ENCODE results near the gene ZNF530.

ZNF530 gene

DNA sequence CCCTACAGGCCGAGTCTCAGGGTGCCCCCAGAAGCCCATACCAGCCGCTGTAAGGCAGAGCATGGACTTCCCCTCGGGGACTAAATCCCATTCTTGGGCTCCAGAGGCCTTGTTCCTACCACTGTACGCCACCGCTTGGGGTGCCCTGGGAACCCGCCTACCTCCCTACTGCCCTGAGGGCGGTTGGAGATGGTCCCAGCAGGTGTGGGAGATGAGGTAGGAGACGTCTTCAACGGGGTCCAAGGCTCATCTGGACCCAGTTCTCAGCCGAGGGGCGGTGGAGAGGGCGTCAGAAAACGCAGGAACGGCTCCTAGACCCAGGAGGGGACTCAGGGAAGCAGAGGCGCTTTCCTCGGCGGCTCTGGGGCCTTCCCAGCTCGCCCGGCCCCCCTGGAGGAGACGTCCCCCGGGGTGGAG is 16.6 kb upstream of the ZNF530 start:
- H3K27ac ChIP-seq, result no peak overlapping the region
- TF ChIP-seq, protein P1, sequence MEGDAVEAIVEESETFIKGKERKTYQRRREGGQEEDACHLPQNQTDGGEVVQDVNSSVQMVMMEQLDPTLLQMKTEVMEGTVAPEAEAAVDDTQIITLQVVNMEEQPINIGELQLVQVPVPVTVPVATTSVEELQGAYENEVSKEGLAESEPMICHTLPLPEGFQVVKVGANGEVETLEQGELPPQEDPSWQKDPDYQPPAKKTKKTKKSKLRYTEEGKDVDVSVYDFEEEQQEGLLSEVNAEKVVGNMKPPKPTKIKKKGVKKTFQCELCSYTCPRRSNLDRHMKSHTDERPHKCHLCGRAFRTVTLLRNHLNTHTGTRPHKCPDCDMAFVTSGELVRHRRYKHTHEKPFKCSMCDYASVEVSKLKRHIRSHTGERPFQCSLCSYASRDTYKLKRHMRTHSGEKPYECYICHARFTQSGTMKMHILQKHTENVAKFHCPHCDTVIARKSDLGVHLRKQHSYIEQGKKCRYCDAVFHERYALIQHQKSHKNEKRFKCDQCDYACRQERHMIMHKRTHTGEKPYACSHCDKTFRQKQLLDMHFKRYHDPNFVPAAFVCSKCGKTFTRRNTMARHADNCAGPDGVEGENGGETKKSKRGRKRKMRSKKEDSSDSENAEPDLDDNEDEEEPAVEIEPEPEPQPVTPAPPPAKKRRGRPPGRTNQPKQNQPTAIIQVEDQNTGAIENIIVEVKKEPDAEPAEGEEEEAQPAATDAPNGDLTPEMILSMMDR (IDR thresholded peaks at IDR 0.05), result no peak
- no peak for TF ChIP-seq ZFX (IDR thresholded peaks at IDR 0.05; ENCODE audit: borderline replicate concordance)

DNA sequence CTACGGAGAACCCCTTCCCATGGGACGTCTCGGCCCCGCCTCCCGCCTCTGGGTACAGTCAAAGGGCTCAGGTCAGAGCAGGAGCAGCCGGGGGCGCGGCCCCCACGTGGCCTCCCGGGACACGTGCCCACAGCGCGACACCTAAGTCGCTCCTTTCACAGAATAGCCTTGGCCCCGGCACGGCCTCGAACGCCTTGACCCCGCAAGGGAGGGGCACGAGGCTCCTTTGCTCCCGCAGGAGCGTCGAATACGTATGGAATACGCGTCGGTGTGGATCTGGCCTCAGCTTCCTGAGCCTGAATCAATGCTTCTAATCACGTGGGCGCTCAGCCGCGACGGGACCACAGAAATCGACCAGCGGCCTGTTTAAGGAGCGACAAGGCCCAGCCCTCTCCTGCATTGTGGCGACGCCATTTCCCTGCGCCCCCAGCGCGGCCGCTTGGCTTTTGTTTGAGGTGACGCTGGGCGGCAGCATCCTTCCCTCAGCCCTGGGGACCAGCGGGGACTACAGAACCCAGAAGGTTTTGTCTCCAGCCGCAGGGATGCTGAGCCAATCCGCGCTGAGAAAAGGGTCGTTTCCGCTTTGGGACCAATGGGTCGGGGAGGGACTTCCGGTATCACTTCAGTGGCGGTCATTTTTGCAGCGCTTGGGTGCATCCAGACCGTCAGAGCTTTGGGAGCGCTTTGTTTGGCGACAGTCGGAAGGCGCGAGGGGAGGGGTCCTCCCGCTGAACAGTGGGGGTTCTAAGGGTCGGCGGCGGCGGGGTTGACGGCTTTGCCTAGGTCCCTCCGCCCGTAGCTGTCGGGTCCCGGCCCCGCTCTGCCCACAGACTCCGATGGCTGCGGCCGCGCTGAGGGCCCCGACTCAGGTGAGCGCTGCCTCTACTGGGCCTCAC is 15.9 kb upstream of the ZNF530 start, which contains the start of gene ZIK1:
ZIK1 (plus strand) TSS at position 625 of the 896 bp plus-strand sequence; CDS start at position 837, 212 bp downstream.
- TF ChIP-seq, protein P1 (IDR thresholded peaks at IDR 0.05), result no peak
- no peak for TF ChIP-seq ZFX (IDR thresholded peaks at IDR 0.05; ENCODE audit: borderline replicate concordance)
- no peak within 1 kb of the TSS for H3K27ac ChIP-seq

DNA sequence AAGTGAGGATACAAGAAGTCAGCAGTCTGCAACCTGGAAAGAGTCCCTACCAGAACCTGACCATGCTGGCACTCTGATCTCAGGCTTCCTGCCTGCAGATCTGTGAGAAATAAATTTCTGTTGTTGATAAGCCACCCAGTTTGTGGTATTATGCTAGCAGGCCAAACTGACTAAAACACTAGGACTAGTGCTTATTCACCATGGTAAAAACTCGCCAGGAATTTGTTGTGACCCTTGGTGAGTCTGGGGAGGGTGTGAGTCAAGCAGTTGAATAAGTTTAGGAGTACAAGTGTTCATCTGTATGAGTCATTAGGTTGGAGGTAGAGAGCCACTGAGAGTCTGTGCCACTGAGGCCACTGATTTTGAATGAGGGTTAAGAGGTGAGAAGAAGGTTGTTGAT is 12.2 kb upstream of the ZNF530 start:
- H3K27ac ChIP-seq, result no peak overlapping the region
- TF ChIP-seq, protein P1 (IDR thresholded peaks at IDR 0.05), result no peak
- TF ChIP-seq ZFX (IDR thresholded peaks at IDR 0.05; ENCODE audit: borderline replicate concordance), result no peak

DNA sequence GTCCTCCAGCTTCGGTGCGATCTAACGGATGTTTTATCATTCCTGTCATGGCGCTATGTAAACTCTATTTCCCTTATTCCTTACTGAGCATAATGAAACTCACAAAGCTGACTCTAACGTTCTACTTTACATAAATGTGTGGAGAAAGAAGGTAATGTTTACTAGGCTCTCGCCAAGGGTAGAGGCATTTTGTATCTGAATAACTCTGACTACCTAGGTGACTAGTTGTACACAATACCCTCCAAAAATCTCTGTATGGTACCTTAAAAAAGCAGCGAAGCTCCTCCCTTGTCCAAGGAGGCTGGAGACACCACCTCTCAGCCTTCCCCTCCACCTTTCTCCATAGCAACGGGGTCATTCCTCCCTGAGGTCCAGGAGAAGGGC is 316 bp upstream of the ZNF530 start:
- peak overlapping the region; percentile 60 for H3K27ac ChIP-seq
- TF ChIP-seq ZFX (IDR thresholded peaks at IDR 0.05; ENCODE audit: borderline replicate concordance), result no peak
- TF ChIP-seq, protein P1 (IDR thresholded peaks at IDR 0.05), result no peak

DNA sequence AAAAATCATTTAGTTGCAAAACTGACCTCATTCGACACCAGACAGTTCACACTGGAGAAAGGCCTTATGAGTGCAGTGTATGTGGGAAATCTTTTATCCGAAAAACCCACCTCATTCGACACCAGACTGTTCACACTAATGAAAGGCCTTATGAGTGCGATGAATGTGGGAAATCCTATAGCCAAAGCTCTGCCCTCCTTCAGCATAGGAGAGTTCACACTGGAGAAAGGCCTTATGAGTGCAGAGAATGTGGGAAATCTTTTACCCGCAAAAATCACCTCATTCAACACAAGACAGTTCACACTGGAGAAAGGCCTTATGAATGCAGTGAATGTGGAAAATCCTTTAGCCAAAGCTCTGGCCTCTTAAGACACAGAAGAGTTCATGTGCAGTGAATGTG is 7.2 kb downstream of the ZNF530 start:
- no peak for TF ChIP-seq ZFX (IDR thresholded peaks at IDR 0.05; ENCODE audit: borderline replicate concordance)
- TF ChIP-seq, protein P1 (IDR thresholded peaks at IDR 0.05), result no peak
- no peak overlapping the region for H3K27ac ChIP-seq

DNA sequence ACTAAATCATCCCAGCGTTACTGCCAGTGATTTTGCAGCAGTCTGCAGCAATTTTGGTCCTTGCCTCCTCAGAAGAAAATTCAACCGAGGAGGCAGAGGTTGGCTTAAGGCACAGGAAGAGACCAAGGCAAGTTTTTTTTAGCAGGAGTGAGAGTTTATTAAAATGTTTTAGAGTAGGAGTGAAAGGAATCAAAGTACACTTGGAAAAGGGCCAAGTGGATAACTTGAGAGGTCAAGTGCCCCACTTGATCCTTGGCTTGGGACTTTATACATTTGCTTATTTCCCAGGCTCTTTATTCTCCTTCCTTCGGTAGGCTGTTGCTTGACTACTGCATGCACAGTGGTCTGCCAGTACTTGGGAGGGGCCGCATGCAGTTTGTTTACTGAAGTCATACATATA is 11.4 kb downstream of the ZNF530 start:
- H3K27ac ChIP-seq, result no peak overlapping the region
- TF ChIP-seq, protein P1 (IDR thresholded peaks at IDR 0.05), result no peak
- TF ChIP-seq ZFX (IDR thresholded peaks at IDR 0.05; ENCODE audit: borderline replicate concordance), result no peak
